ENCODE measurements around the gene PCLO. TPM values are rescaled to one million over a fixed set of nuclear protein-coding genes. Genes with fewer than 3 reads are reported as not detected.

The PCLO gene
- total and polyA plus RNA-seq, 9 of the 15 experiments (the other 6 are each of a cell fraction or from before 2014, with no cell fraction given) = under 0.01 to 0.01 TPM; not detected in 7

DNA sequence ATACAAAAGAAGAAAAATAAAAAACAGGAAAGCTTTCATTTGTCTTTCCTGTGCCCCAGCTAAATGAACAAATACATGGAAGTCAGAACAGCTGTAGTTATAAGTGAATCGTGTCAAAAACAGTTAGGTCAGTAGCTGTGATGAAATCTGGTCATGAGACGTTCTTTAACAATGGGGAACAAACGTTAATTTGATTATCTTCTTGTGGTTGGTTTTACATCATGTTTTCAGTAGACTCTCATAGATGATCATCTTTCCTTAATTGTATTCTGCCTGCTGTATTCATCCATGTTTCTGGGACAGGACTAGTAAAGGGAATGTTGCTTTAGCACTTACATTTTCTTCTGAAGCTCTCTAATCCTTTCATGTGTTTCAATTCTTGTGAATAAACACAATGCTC is 97.0 kb downstream of the PCLO start:
- intact Hi-C loops (cut with micrococcal nuclease) = no loop called here
- Histone ChIP-seq H3K4me3 (no peak overlapping the region), H3K27me3 (ENCODE audit: control insufficient read depth in 2 of 2, insufficient read depth in 2 of 2, low read length in 2 of 2) (no peaks in the 10 kb centered on the region), H3K27ac (ENCODE audit: extremely low read depth, low read depth, low read length) (no peak overlapping the region), H3K36me3 (ENCODE audit: control insufficient read depth, insufficient read depth, low read length) (no peaks in the 10 kb centered on the region), H2AFZ (ENCODE audit: low read depth, low read length) (no peak overlapping the region), H3K9ac (ENCODE audit: insufficient read depth in 1 of 2, low read depth in 2 of 2, low read length in 2 of 2) (no peak overlapping the region), H3K79me2 (ENCODE audit: control insufficient read depth, insufficient read depth, low read length) (no peaks in the 10 kb centered on the region), H4K20me1 (replicated peaks; ENCODE audit: control insufficient read depth, insufficient read depth, low read length) (no peaks in the 10 kb centered on the region), H3K9me3 (replicated peaks; ENCODE audit: control insufficient read depth, insufficient read depth, low read depth, low read length) (no peaks in the 10 kb centered on the region; the same call in none of the 2 replicates), H3K4me1 (replicated peaks in 1 of 2; ENCODE audit: control insufficient read depth in 2 of 2, insufficient read depth in 2 of 2, low read length in 2 of 2) (no peaks in the 10 kb centered on the region), H3K4me2 (ENCODE audit: insufficient read depth, low read length) (no peak overlapping the region), H3K9me1 (ENCODE audit: control insufficient read depth, insufficient read depth, low read length) (no peaks in the 10 kb centered on the region)
- BruUV-seq (replicated peaks) = no TSS peak
- TF ChIP-seq PPARD (CRISPR knock-in tag; IDR thresholded peaks at IDR 0.05) (no peak), SPI1 (IDR thresholded peaks at IDR 0.05; ENCODE audit: borderline replicate concordance, low read depth, low read length) (no peak), GMEB1 (CRISPR knock-in tag; IDR thresholded peaks at IDR 0.05) (no peak), ZNF445 (CRISPR knock-in tag; IDR thresholded peaks at IDR 0.05; ENCODE audit: low read depth) (no peak), ZNF146 (CRISPR knock-in tag; IDR thresholded peaks at IDR 0.05; ENCODE audit: unreplicated experiment) (no peak), ZNF224 (CRISPR knock-in tag; IDR thresholded peaks at IDR 0.05) (no peak), ZNF57 (CRISPR knock-in tag; IDR thresholded peaks at IDR 0.05) (no peak), ZBTB33 (CRISPR knock-in tag; IDR thresholded peaks at IDR 0.05) (no peak), TEAD4 (IDR thresholded peaks at IDR 0.05; ENCODE audit: low read length) (no peak), TEAD4 (CRISPR knock-in tag; IDR thresholded peaks at IDR 0.05; ENCODE audit: borderline replicate concordance) (no peak), CBX8 (IDR thresholded peaks at IDR 0.05; ENCODE audit: borderline replicate concordance, extremely low read depth, low read depth, low read length, poor library complexity, severe bottlenecking) (no peak)
- TF ChIP-seq, protein P1, sequence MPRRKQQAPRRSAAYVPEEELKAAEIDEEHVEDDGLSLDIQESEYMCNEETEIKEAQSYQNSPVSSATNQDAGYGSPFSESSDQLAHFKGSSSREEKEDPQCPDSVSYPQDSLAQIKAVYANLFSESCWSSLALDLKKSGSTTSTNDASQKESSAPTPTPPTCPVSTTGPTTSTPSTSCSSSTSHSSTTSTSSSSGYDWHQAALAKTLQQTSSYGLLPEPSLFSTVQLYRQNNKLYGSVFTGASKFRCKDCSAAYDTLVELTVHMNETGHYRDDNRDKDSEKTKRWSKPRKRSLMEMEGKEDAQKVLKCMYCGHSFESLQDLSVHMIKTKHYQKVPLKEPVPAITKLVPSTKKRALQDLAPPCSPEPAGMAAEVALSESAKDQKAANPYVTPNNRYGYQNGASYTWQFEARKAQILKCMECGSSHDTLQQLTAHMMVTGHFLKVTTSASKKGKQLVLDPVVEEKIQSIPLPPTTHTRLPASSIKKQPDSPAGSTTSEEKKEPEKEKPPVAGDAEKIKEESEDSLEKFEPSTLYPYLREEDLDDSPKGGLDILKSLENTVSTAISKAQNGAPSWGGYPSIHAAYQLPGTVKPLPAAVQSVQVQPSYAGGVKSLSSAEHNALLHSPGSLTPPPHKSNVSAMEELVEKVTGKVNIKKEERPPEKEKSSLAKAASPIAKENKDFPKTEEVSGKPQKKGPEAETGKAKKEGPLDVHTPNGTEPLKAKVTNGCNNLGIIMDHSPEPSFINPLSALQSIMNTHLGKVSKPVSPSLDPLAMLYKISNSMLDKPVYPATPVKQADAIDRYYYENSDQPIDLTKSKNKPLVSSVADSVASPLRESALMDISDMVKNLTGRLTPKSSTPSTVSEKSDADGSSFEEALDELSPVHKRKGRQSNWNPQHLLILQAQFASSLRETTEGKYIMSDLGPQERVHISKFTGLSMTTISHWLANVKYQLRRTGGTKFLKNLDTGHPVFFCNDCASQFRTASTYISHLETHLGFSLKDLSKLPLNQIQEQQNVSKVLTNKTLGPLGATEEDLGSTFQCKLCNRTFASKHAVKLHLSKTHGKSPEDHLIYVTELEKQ (CRISPR knock-in tag; IDR thresholded peaks at IDR 0.05) = no peak
- ATAC-seq = no peak
- in situ Hi-C loops (cut with MboI) = no loop called here
- CTCF ChIA-PET (ENCODE audit: low intra/inter-chr PET ratio) = no interaction called here
- POLR2A ChIA-PET = no interaction called here
- 1% methylated on average over 3 of the region's 3 CpGs for WGBS (ENCODE audit: insufficient coverage, low coverage, missing lambda C conversion rate)
- no peak for DNase-seq (ENCODE audit: extremely low read depth in 1 of 4, low spot score in 3 of 4)
- FAIRE-seq = no peak
